GM06990 (cell line): ENCODE results near the gene CMTM5.

Experiments
- DNase-seq: peaks from one replicate; pipeline ENCODE4 v3.0.0-alpha.2; 2011; ENCODE audit not compliant: insufficient read length; ENCODE audit errors: extremely low read depth
- H3K27me3 ChIP-seq: replicated peaks from 2 replicates; pipeline ENCODE4 v1.6.0; 2011; ENCODE audit warnings: low read length; ENCODE audit not compliant: control insufficient read depth, insufficient read depth
- H3K36me3 ChIP-seq: 2 replicates; pipeline ENCODE4 v1.5.1; 2011; ENCODE audit warnings: low read length; ENCODE audit not compliant: control insufficient read depth, insufficient read depth
- H3K4me3 ChIP-seq: replicated peaks from 2 replicates; pipeline ENCODE4 v1.5.1; 2011; ENCODE audit warnings: low read depth, mild to moderate bottlenecking, control low read depth, low read length
- TF ChIP-seq, protein P1 (sequence below): IDR thresholded peaks from 2 replicates; pipeline ENCODE4 v1.5.1; 2011; ENCODE audit warnings: low read length, control low read depth, mild to moderate bottlenecking, inconsistent platforms; ENCODE audit not compliant: insufficient read depth, poor library complexity, severe bottlenecking

Gene CMTM5

DNA sequence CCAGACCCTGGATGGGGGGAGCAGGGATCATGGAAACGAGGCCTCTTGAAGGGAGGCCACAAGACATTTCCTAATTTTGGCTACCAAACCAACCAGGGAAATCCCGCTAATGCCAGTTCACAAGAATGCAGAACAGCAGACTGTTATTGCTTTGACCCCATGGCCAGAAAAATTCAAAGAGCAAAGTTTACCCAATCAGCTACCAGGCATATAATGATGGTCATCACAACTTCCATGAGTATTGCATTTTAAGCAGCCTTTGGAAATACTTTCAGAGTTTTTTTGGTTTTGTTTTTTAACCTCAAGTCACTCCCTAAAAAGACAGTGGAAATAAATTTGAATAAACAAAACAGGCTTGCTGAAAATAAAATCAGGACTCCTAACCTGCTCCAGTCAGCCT is 4.3 kb upstream of the CMTM5 start, which contains the start of gene IL25:
Gene IL25 (plus strand): TSS at position 301 of the 400 bp plus-strand sequence.
- TF ChIP-seq, protein P1, sequence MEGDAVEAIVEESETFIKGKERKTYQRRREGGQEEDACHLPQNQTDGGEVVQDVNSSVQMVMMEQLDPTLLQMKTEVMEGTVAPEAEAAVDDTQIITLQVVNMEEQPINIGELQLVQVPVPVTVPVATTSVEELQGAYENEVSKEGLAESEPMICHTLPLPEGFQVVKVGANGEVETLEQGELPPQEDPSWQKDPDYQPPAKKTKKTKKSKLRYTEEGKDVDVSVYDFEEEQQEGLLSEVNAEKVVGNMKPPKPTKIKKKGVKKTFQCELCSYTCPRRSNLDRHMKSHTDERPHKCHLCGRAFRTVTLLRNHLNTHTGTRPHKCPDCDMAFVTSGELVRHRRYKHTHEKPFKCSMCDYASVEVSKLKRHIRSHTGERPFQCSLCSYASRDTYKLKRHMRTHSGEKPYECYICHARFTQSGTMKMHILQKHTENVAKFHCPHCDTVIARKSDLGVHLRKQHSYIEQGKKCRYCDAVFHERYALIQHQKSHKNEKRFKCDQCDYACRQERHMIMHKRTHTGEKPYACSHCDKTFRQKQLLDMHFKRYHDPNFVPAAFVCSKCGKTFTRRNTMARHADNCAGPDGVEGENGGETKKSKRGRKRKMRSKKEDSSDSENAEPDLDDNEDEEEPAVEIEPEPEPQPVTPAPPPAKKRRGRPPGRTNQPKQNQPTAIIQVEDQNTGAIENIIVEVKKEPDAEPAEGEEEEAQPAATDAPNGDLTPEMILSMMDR, result no peak

DNA sequence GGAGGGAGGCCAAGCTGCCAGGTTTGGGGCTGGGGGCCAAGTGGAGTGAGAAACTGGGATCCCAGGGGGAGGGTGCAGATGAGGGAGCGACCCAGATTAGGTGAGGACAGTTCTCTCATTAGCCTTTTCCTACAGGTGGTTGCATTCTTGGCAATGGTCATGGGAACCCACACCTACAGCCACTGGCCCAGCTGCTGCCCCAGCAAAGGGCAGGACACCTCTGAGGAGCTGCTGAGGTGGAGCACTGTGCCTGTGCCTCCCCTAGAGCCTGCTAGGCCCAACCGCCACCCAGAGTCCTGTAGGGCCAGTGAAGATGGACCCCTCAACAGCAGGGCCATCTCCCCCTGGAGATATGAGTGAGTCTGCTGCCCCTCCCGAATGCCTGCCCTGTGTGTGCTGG is 3.8 kb upstream of the CMTM5 start:
- no peaks in the 10 kb centered on the region for H3K36me3 ChIP-seq
- H3K27me3 ChIP-seq, result no peaks in the 10 kb centered on the region; the same call in none of the 2 replicates
- H3K4me3 ChIP-seq, result no peak overlapping the region
- no peak for DNase-seq
- TF ChIP-seq, protein P1, result no peak

More for the DNA sequence above, 4.3 kb upstream of the CMTM5 start, which contains the start of gene IL25:
- Histone ChIP-seq H3K4me3 (no peak within 1 kb of the TSS), H3K27me3 (peaks cover 2% of the 10 kb centered on the region), H3K36me3 (no peaks in the 10 kb centered on the region)
- DNase-seq, result no peak

DNA sequence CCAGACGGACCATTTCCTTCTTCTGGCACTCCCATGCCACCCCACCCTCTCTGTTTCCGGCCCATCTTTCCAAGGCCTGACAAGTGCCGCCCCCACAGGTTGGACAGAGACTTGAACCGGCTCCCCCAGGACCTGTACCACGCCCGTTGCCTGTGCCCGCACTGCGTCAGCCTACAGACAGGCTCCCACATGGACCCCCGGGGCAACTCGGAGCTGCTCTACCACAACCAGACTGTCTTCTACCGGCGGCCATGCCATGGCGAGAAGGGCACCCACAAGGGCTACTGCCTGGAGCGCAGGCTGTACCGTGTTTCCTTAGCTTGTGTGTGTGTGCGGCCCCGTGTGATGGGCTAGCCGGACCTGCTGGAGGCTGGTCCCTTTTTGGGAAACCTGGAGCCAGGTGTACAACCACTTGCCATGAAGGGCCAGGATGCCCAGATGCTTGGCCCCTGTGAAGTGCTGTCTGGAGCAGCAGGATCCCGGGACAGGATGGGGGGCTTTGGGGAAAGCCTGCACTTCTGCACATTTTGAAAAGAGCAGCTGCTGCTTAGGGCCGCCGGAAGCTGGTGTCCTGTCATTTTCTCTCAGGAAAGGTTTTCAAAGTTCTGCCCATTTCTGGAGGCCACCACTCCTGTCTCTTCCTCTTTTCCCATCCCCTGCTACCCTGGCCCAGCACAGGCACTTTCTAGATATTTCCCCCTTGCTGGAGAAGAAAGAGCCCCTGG is 1.2 kb upstream of the CMTM5 start:
- TF ChIP-seq, protein P1, result no peak
- Histone ChIP-seq H3K27me3 (no peaks in the 10 kb centered on the region; the same call in none of the 2 replicates), H3K36me3 (no peaks in the 10 kb centered on the region), H3K4me3 (no peak overlapping the region)
- no peak for DNase-seq

DNA sequence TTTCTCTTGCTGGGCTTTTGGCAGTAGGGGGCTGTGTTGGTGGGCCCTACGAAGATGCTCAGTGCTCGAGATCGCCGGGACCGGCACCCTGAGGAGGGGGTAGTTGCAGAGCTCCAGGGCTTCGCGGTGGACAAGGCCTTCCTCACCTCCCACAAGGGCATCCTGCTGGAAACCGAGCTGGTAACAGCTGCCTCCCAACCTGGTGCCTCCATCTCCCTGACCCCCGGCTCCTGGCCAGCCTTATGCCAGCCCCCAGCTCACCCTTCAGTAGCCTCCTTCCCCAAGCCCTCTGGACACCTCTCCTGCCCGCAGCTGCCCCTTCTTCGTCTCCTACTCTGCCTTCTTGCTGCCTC is 328 bp downstream of the CMTM5 start:
- Histone ChIP-seq H3K27me3 (no peaks in the 10 kb centered on the region; the same call in none of the 2 replicates), H3K36me3 (no peaks in the 10 kb centered on the region), H3K4me3 (no peak overlapping the region)
- TF ChIP-seq, protein P1, result no peak
- DNase-seq, result no peak

DNA sequence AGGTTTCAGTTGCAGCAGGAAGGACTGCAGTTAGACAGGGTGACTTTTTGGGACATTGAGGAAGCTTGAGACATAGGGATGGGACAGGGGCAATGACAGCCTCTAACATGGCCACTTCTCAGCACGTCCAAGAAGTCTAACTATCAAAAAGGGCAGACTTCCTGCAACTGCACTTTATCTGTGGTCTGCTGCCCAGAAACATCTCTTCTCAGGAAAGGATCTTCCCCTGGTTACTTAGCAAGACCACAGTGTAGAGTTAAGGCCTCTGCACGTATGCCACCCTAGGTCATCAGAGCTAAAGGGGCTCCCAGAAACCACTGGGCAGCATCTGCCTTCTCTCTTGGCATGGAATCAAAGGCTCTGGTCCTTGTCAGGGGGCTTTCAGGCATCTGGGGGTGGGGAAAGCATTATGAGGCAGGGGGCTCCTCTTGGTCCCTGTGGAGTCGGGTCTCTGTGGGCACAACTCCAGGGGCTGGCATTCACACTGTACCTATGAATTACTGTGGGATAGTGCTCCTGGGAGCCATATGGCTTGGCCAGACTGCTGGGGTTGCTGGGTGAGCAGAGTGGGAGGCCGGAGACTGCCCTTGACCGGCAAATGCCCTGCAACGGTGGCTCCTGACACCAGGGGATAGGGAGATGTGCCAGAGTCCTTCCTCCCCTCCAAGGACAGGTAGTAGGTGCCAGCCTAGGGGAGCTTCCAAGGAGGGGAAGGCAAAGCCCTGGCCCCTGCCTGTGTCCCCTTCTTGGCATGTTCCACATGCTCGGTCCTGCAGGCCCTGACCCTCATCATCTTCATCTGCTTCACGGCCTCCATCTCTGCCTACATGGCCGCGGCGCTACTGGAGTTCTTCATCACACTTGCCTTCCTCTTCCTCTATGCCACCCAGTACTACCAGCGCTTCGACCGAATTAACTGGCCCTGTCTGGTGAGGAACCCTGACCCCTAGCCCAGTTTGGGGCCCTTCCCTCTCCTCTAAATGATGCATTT is 1.0 kb downstream of the CMTM5 start:
- Histone ChIP-seq H3K27me3 (no peaks in the 10 kb centered on the region; the same call in none of the 2 replicates), H3K36me3 (no peaks in the 10 kb centered on the region), H3K4me3 (no peak overlapping the region)
- no peak for DNase-seq
- TF ChIP-seq, protein P1, result no peak
